Loucy (cell line): ENCODE measurements around the gene ARHGAP15.

Source experiments
- H2AFZ ChIP-seq: fragments of 200-600 bp; sonication (generic); 2 replicates; pipeline ENCODE4 v1.6.0; 2016; ENCODE audit warnings: antibody characterized with exemption, mild to moderate bottlenecking, low read length, moderate library complexity
- H3F3A ChIP-seq: fragments of 200-600 bp; 2 replicates; pipeline ENCODE4 v1.6.0; 2016; ENCODE audit warnings: antibody characterized with exemption, low read depth, mild to moderate bottlenecking
- H3K27me3 ChIP-seq: fragments of 200-600 bp; sonication (generic); 2 replicates; pipeline ENCODE4 v1.6.1; 2014; ENCODE audit warnings: low read length, mild to moderate bottlenecking; ENCODE audit not compliant: insufficient read depth, poor library complexity, severe bottlenecking
- H3K36me3 ChIP-seq: fragments of 200-600 bp; sonication (generic); 2 replicates; pipeline ENCODE4 v1.6.1; 2016; ENCODE audit warnings: low read length; ENCODE audit not compliant: insufficient read depth
- H3K4me1 ChIP-seq: fragments of 200-600 bp; sonication (generic); 2 replicates; pipeline ENCODE4 v1.5.1; 2014; ENCODE audit warnings: low read length, mild to moderate bottlenecking; ENCODE audit not compliant: insufficient read depth, poor library complexity, severe bottlenecking
- H3K4me2 ChIP-seq: fragments of 200-600 bp; sonication (generic); 2 replicates; pipeline ENCODE4 v1.6.0; 2014; ENCODE audit warnings: antibody characterized with exemption, low read length, low read depth, mild to moderate bottlenecking; ENCODE audit not compliant: poor library complexity, severe bottlenecking
- H3K4me3 ChIP-seq: fragments of 200-600 bp; sonication (generic); 2 replicates; pipeline ENCODE4 v1.5.1; 2014; ENCODE audit warnings: low read length, mild to moderate bottlenecking, mixed read lengths; ENCODE audit not compliant: poor library complexity, severe bottlenecking
- H3K79me2 ChIP-seq: fragments of 200-600 bp; sonication (generic); 2 replicates; pipeline ENCODE4 v1.6.1; 2014; ENCODE audit warnings: low read length; ENCODE audit not compliant: insufficient read depth
- H3K9ac ChIP-seq: fragments of 200-600 bp; sonication (generic); 2 replicates; pipeline ENCODE4 v1.6.0; 2014; ENCODE audit warnings: mild to moderate bottlenecking, low read depth, low read length, moderate library complexity; ENCODE audit not compliant: poor library complexity, severe bottlenecking
- H3K9me2 ChIP-seq: fragments of 200-600 bp; sonication (generic); replicated peaks from 2 replicates; pipeline ENCODE4 v1.6.1; 2016; ENCODE audit warnings: low read depth, low read length, mixed read lengths
- H3K9me3 ChIP-seq: fragments of 200-600 bp; sonication (generic); 2 replicates; pipeline ENCODE4 v1.6.1; 2014; ENCODE audit warnings: mild to moderate bottlenecking, antibody characterized with exemption, low read length, low read depth; ENCODE audit not compliant: insufficient read depth
- H4K20me1 ChIP-seq: fragments of 200-600 bp; sonication (generic); 2 replicates; pipeline ENCODE4 v1.6.0; 2014; ENCODE audit warnings: antibody characterized with exemption, low read length, mild to moderate bottlenecking; ENCODE audit not compliant: insufficient read depth, poor library complexity, severe bottlenecking
- CTCF ChIP-seq: fragments of 200-600 bp; sonication (generic); conservative IDR thresholded peaks from 2 replicates; pipeline ENCODE4 v1.5.1; 2014; ENCODE audit warnings: mild to moderate bottlenecking, antibody characterized with exemption, low read length
- EZH2phosphoT487 ChIP-seq: fragments of 200-600 bp; IDR thresholded peaks from 2 replicates; pipeline ENCODE4 v1.6.1; 2018; ENCODE audit warnings: antibody characterized with exemption, mild to moderate bottlenecking, moderate library complexity, borderline replicate concordance

Gene ARHGAP15

GRCh38 chr2:143190431-143190830, 61.2 kb downstream of the ARHGAP15 start:
- Histone ChIP-seq H3K9me3 (no peaks in the 10 kb centered on the region), H3K4me2 (no peak overlapping the region), H2AFZ (no peak overlapping the region), H3K27me3 (no peaks in the 10 kb centered on the region), H3K79me2 (peaks cover 85% of the 10 kb centered on the region), H4K20me1 (peaks cover 41% of the 10 kb centered on the region), H3K36me3 (peaks cover 43% of the 10 kb centered on the region; the same call in 1 of the 2 replicates), H3F3A (no peaks in the 10 kb centered on the region), H3K9ac (no peak overlapping the region), H3K9me2 (no peaks in the 10 kb centered on the region), H3K4me1 (no peaks in the 10 kb centered on the region), H3K4me3 (no peak overlapping the region)
- no peak for TF ChIP-seq EZH2phosphoT487
- TF ChIP-seq CTCF, result no peak

GRCh38 chr2:143192106-143192505, 62.9 kb downstream of the ARHGAP15 start:
- Histone ChIP-seq H3K9me2 (no peaks in the 10 kb centered on the region), H3K9me3 (no peaks in the 10 kb centered on the region), H3F3A (no peaks in the 10 kb centered on the region), H3K36me3 (peaks cover 43% of the 10 kb centered on the region; the same call in 1 of the 2 replicates), H3K4me2 (no peak overlapping the region), H3K9ac (no peak overlapping the region), H4K20me1 (peaks cover 39% of the 10 kb centered on the region), H3K4me1 (no peaks in the 10 kb centered on the region), H3K27me3 (no peaks in the 10 kb centered on the region), H3K79me2 (peaks cover 76% of the 10 kb centered on the region), H2AFZ (no peak overlapping the region), H3K4me3 (no peak overlapping the region)
- TF ChIP-seq EZH2phosphoT487 (no peak), CTCF (no peak)

- Histone ChIP-seq H4K20me1 (peaks cover 39% of the 10 kb centered on the region), H3K9ac (no peak overlapping the region), H3K4me2 (no peak overlapping the region), H3K4me1 (no peaks in the 10 kb centered on the region), H3K36me3 (peaks cover 43% of the 10 kb centered on the region; the same call in 1 of the 2 replicates), H3K9me2 (no peaks in the 10 kb centered on the region), H3K79me2 (peaks cover 74% of the 10 kb centered on the region), H3K27me3 (no peaks in the 10 kb centered on the region), H3K9me3 (no peaks in the 10 kb centered on the region), H2AFZ (no peak overlapping the region), H3F3A (no peaks in the 10 kb centered on the region), H3K4me3 (no peak overlapping the region)
- TF ChIP-seq EZH2phosphoT487 (no peak), CTCF (no peak)
These were observed 63.5 kb downstream of the ARHGAP15 start for GRCh38 chr2:143192716-143193115.
